ENCODE data around the gene DMD. TPM values are rescaled to one million over a fixed set of nuclear protein-coding genes. Genes with fewer than 3 reads are reported as not detected.

DMD gene
- total and polyA plus RNA-seq, 2 of the 8 experiments (the other 6 are each of a cell fraction or from before 2014, with no cell fraction given) = 4.8 to 7.4 TPM

- Histone ChIP-seq H3K4me1 (replicated peaks in 1 of 4; ENCODE audit: control insufficient read depth in 3 of 4, insufficient read depth in 4 of 4, low read length in 3 of 4) (no peaks in the 10 kb centered on the region), H3K4me2 (ENCODE audit: insufficient read depth in 1 of 2, low read depth in 2 of 2, low read length in 2 of 2) (no peak overlapping the region), H2BK5ac (ENCODE audit: low read depth, low read length) (no peak overlapping the region), H3K23me2 (ENCODE audit: low read depth, low read length) (no peaks in the 10 kb centered on the region), H3K4ac (replicated peaks; ENCODE audit: insufficient read length, low read depth, low read length) (no peak overlapping the region), H2BK20ac (ENCODE audit: low read length) (no peak overlapping the region), H3K36me3 (ENCODE audit: control insufficient read depth in 2 of 4, insufficient read depth in 4 of 4, low read length in 3 of 4) (no peaks in the 10 kb centered on the region), H4K20me1 (replicated peaks in 1 of 2; ENCODE audit: control insufficient read depth in 1 of 2, insufficient read depth in 2 of 2, low read length in 2 of 2) (no peaks in the 10 kb centered on the region), H2BK15ac (ENCODE audit: low read length) (no peak overlapping the region), H3K4me3 (ENCODE audit: extremely low read depth in 1 of 4, insufficient read depth in 2 of 4, low read depth in 3 of 4, low read length in 4 of 4) (no peak overlapping the region), H3K79me2 (ENCODE audit: control insufficient read depth in 1 of 2, insufficient read depth in 2 of 2, low read length in 2 of 2) (no peaks in the 10 kb centered on the region), H3K23ac (ENCODE audit: insufficient read length) (no peak overlapping the region), H4K91ac (replicated peaks; ENCODE audit: insufficient read length, low read length) (no peak overlapping the region), H4K5ac (ENCODE audit: insufficient read length, low read depth, low read length) (no peak overlapping the region), H3K27me3 (replicated peaks in 1 of 4; ENCODE audit: control insufficient read depth in 3 of 4, extremely low read depth in 1 of 4, insufficient read depth in 3 of 4, low read length in 3 of 4) (no peaks in the 10 kb centered on the region), H4K8ac (ENCODE audit: extremely low read depth, insufficient read depth, low read length) (no peak overlapping the region), H2AK5ac (ENCODE audit: low read depth, low read length) (no peak overlapping the region), H3K14ac (ENCODE audit: insufficient read length) (no peak overlapping the region), H2BK12ac (ENCODE audit: low read depth, low read length) (no peak overlapping the region), H3K27ac (ENCODE audit: low read depth, low read length) (no peak overlapping the region), H3K18ac (ENCODE audit: extremely low read depth, low read length) (no peak overlapping the region), H2BK120ac (replicated peaks; ENCODE audit: low read depth, low read length) (no peak overlapping the region), H2AFZ (ENCODE audit: low read length) (no peak overlapping the region), H3K9me3 (ENCODE audit: insufficient read depth in 2 of 2, low read depth in 1 of 2, low read length in 1 of 2) (no peaks in the 10 kb centered on the region), H3K56ac (replicated peaks; ENCODE audit: insufficient read length, low read depth, low read length) (no peak overlapping the region), H3K79me1 (ENCODE audit: low read depth, low read length) (no peaks in the 10 kb centered on the region), H3K9ac (replicated peaks in 1 of 4; ENCODE audit: extremely low read depth in 1 of 4, low read depth in 3 of 4, low read length in 3 of 4) (no peak overlapping the region)
- no peak for DNase-seq (ENCODE audit: low read depth in 1 of 2, low spot score in 2 of 2)
- ChIA-PET CTCF (ENCODE audit: partially characterized antibody) (no interaction called here), POLR2A (ENCODE audit: partially characterized antibody) (no interaction called here)
- no peak for FAIRE-seq
- WGBS, 2 experiments (ENCODE audit: extremely low coverage in 1 of 2, insufficient coverage in 1 of 2, insufficient read length in 1 of 2, insufficient replicate concordance in 2 of 2, low coverage in 1 of 2, low lambda C conversion rate in 2 of 2, missing lambda C conversion rate in 1 of 2) = 92% methylated on average over 3 of the region's 4 CpGs; no CpG with 5 or more reads in 1 of the 2 experiments
- no peak for TF ChIP-seq TAF7 (optimal IDR thresholded peaks at IDR 0.05; ENCODE audit: borderline replicate concordance, low read depth, low read length)
- no peak for TF ChIP-seq CHD1 (IDR thresholded peaks at IDR 0.05; ENCODE audit: low read depth, low read length)
- TF ChIP-seq JUN (IDR thresholded peaks at IDR 0.05; ENCODE audit: low read depth, low read length) = no peak
- no peak for TF ChIP-seq USF2 (IDR thresholded peaks at IDR 0.05; ENCODE audit: low read length)
- no peak for TF ChIP-seq KDM1A (IDR thresholded peaks at IDR 0.05; ENCODE audit: borderline replicate concordance, low read length)
- TF ChIP-seq POU5F1 (IDR thresholded peaks at IDR 0.05; ENCODE audit: low read depth, low read length) = no peak
- TF ChIP-seq RXRA (IDR thresholded peaks at IDR 0.05; ENCODE audit: insufficient read depth, low read depth, low read length) = no peak
- TF ChIP-seq ASH2L (IDR thresholded peaks at IDR 0.05; ENCODE audit: low read length) = no peak
- TF ChIP-seq TEAD4 (IDR thresholded peaks at IDR 0.05; ENCODE audit: low read depth, low read length) = no peak
- TF ChIP-seq CBX8 (IDR thresholded peaks at IDR 0.05; ENCODE audit: borderline replicate concordance, low read depth, low read length) = no peak
- no peak for TF ChIP-seq JUND (IDR thresholded peaks at IDR 0.05; ENCODE audit: low read length)
Observed at GRCh38 chrX:32562261-32562660, 649.1 kb downstream of the DMD start.

All from H1 (cell line).